Mesodermal cell (in vitro differentiated cells): ENCODE measurements around the gene GJE1.

ENCODE experiments used
- H3K27ac ChIP-seq: 2 replicates; pipeline ENCODE4 v1.7.0; 2013; ENCODE audit warnings: mild to moderate bottlenecking, low read depth, low read length, moderate library complexity; ENCODE audit not compliant: severe bottlenecking
- H3K36me3 ChIP-seq: 2 replicates; pipeline ENCODE4 v1.7.1; 2013; ENCODE audit warnings: mild to moderate bottlenecking, low read length, moderate library complexity; ENCODE audit not compliant: control insufficient read depth, insufficient read depth
- H3K4me1 ChIP-seq: one replicate; pipeline ENCODE4 v1.7.1; 2013; ENCODE audit warnings: mild to moderate bottlenecking, low read length; ENCODE audit not compliant: insufficient read depth, control insufficient read depth, poor library complexity, severe bottlenecking
- H3K4me3 ChIP-seq: 2 replicates; pipeline ENCODE4 v1.7.0; 2013; ENCODE audit warnings: low read length, control low read depth, mild to moderate bottlenecking; ENCODE audit not compliant: insufficient read depth, poor library complexity, severe bottlenecking; ENCODE audit errors: extremely low read depth
- H3K9me3 ChIP-seq: 2 replicates; pipeline ENCODE4 v1.7.1; 2013; ENCODE audit warnings: mild to moderate bottlenecking, low read length, moderate library complexity; ENCODE audit not compliant: control insufficient read depth
- WGBS, 2 experiments: methylation state at CpG; one replicate each; pipeline ENCODE4 v1.1.5; 2013; ENCODE audit warnings: missing lambda C conversion rate in 2 of 2; ENCODE audit not compliant: insufficient coverage in 2 of 2; 5-methylcytosine and 5-hydroxymethylcytosine counted together

GJE1 gene

GRCh38 chr6:142162780-142163179 is 30.1 kb downstream of the GJE1 start:
- H3K4me1 ChIP-seq, result no peaks in the 10 kb centered on the region
- H3K4me3 ChIP-seq, result no peak overlapping the region
- peaks cover 13% of the 10 kb centered on the region for H3K36me3 ChIP-seq
- H3K27ac ChIP-seq, result no peak overlapping the region
- no peaks in the 10 kb centered on the region for H3K9me3 ChIP-seq
- WGBS, 2 experiments, result 78 to 100% methylated on average over 1 of the region's 1 CpG

GRCh38 chr6:142165227-142165626 is 32.5 kb downstream of the GJE1 start:
- no peak overlapping the region for H3K27ac ChIP-seq
- H3K4me1 ChIP-seq, result no peaks in the 10 kb centered on the region
- H3K4me3 ChIP-seq, result no peak overlapping the region
- WGBS, 2 experiments, result 95% methylated on average over 3 of the region's 4 CpGs; no CpG with 5 or more reads in 1 of the 2 experiments
- H3K9me3 ChIP-seq, result no peaks in the 10 kb centered on the region
- H3K36me3 ChIP-seq, result peaks cover 21% of the 10 kb centered on the region

- no peaks in the 10 kb centered on the region for H3K4me1 ChIP-seq
- H3K4me3 ChIP-seq, result no peak overlapping the region
- H3K27ac ChIP-seq, result no peak overlapping the region
- 90% methylated on average over 2 of the region's 3 CpGs; no CpG with 5 or more reads in 1 of the 2 experiments for WGBS, 2 experiments
- H3K9me3 ChIP-seq, result no peaks in the 10 kb centered on the region
- H3K36me3 ChIP-seq, result peaks cover 30% of the 10 kb centered on the region
Measured at GRCh38 chr6:142167071-142167470, 34.3 kb downstream of the GJE1 start.

GRCh38 chr6:142167486-142167885 is 34.8 kb downstream of the GJE1 start:
- Histone ChIP-seq H3K27ac (no peak overlapping the region), H3K4me1 (no peaks in the 10 kb centered on the region), H3K9me3 (no peaks in the 10 kb centered on the region), H3K4me3 (no peak overlapping the region), H3K36me3 (peaks cover 34% of the 10 kb centered on the region)
- WGBS, 2 experiments, result 89 to 100% methylated on average over 1 of the region's 2 CpGs

- H3K9me3 ChIP-seq, result no peaks in the 10 kb centered on the region
- no peaks in the 10 kb centered on the region for H3K4me1 ChIP-seq
- H3K27ac ChIP-seq, result no peak overlapping the region
- no peak overlapping the region for H3K4me3 ChIP-seq
- peaks cover 49% of the 10 kb centered on the region for H3K36me3 ChIP-seq
Measured at GRCh38 chr6:142171351-142171750, 38.6 kb downstream of the GJE1 start.

GRCh38 chr6:142172758-142173157 is 40.0 kb downstream of the GJE1 start:
- Histone ChIP-seq H3K27ac (no peak overlapping the region), H3K36me3 (peaks cover 50% of the 10 kb centered on the region), H3K9me3 (no peaks in the 10 kb centered on the region), H3K4me3 (no peak overlapping the region), H3K4me1 (no peaks in the 10 kb centered on the region)

- 88 to 100% methylated on average over 1 of the region's 3 CpGs for WGBS, 2 experiments
- H3K36me3 ChIP-seq, result peaks cover 54% of the 10 kb centered on the region
- H3K4me3 ChIP-seq, result no peak overlapping the region
- H3K27ac ChIP-seq, result no peak overlapping the region
- H3K9me3 ChIP-seq, result no peaks in the 10 kb centered on the region
- H3K4me1 ChIP-seq, result no peaks in the 10 kb centered on the region
Measured at GRCh38 chr6:142173980-142174379, 41.3 kb downstream of the GJE1 start.

GRCh38 chr6:142174703-142175102 is 42.0 kb downstream of the GJE1 start:
- Histone ChIP-seq H3K4me1 (no peaks in the 10 kb centered on the region), H3K27ac (no peak overlapping the region), H3K9me3 (no peaks in the 10 kb centered on the region), H3K4me3 (no peak overlapping the region), H3K36me3 (peaks cover 49% of the 10 kb centered on the region)
- 86 to 100% methylated on average over 3 to 4 of the region's 6 CpGs for WGBS, 2 experiments

- Histone ChIP-seq H3K4me3 (no peak overlapping the region), H3K27ac (no peak overlapping the region), H3K9me3 (no peaks in the 10 kb centered on the region), H3K36me3 (peaks cover 35% of the 10 kb centered on the region), H3K4me1 (no peaks in the 10 kb centered on the region)
Measured at GRCh38 chr6:142178129-142178528, 45.4 kb downstream of the GJE1 start.

GRCh38 chr6:142182004-142182403 is 49.3 kb downstream of the GJE1 start:
- Histone ChIP-seq H3K4me1 (no peaks in the 10 kb centered on the region), H3K4me3 (no peak overlapping the region)

GRCh38 chr6:142183351-142183750 is 50.6 kb downstream of the GJE1 start:
- H3K27ac ChIP-seq, result no peak overlapping the region
- no peaks in the 10 kb centered on the region for H3K4me1 ChIP-seq
- no CpG with 5 or more reads among the region's 1 CpG for WGBS, 2 experiments
- no peak overlapping the region for H3K4me3 ChIP-seq
- no peaks in the 10 kb centered on the region for H3K9me3 ChIP-seq
- peaks cover 3% of the 10 kb centered on the region for H3K36me3 ChIP-seq

More at GRCh38 chr6:142182004-142182403, 49.3 kb downstream of the GJE1 start:
- no peaks in the 10 kb centered on the region for H3K9me3 ChIP-seq
- H3K27ac ChIP-seq, result no peak overlapping the region
- H3K36me3 ChIP-seq, result peaks cover 14% of the 10 kb centered on the region

- 100% methylated on average over 1 of the region's 2 CpGs; no CpG with 5 or more reads in 1 of the 2 experiments for WGBS, 2 experiments
- no peak overlapping the region for H3K27ac ChIP-seq
- no peaks in the 10 kb centered on the region for H3K4me1 ChIP-seq
- H3K9me3 ChIP-seq, result no peaks in the 10 kb centered on the region
- H3K4me3 ChIP-seq, result no peak overlapping the region
- peaks cover 3% of the 10 kb centered on the region for H3K36me3 ChIP-seq
Measured at GRCh38 chr6:142184307-142184706, 51.6 kb downstream of the GJE1 start.
